PC-9 (cell line): ENCODE data around the gene UGT1A7. TPM values are rescaled to one million over a fixed set of nuclear protein-coding genes. Genes with fewer than 3 reads are reported as not detected.
"Not testable (repeated sequence)": the region's sequence is repeated elsewhere in the genome, so short reads cannot be mapped to it uniquely, and the experiment has no call there.

Experiments
- BruUV-seq: library from RNA; stranded (reverse); fragments of 400-500 nt; replicated peaks from 2 replicates; lab custom pipeline; 2021; lab: Mats Ljungman, UMichigan
- CTCF ChIA-PET: fragments of 300-600 bp; sonication (Branson Sonifier 250); formaldehyde crosslinking; loops from one replicate; lab custom pipeline; 2022; ENCODE audit warnings: antibody characterized with exemption; lab: Charles Lee
- POLR2A ChIA-PET: fragments of 300-600 bp; sonication (Branson Sonifier 250); formaldehyde crosslinking; loops from one replicate; lab custom pipeline; 2022; ENCODE audit warnings: antibody characterized with exemption; ENCODE audit not compliant: unreplicated experiment; lab: Charles Lee
- DNase-seq, 2 experiments: peaks; one replicate each; pipeline versions ENCODE4 v3.0.0 to v3.0.0-alpha.2; 2015 to 2022; ENCODE audit warnings: mixed read lengths in 1 of 2
- H2AFZ ChIP-seq: fragments of 200-600 bp; sonication (generic); 2 replicates; pipeline ENCODE4 v1.8.1; 2017; ENCODE audit warnings: antibody characterized with exemption
- H3F3A ChIP-seq: fragments of 200-600 bp; sonication (generic); 2 replicates; pipeline ENCODE4 v1.8.1; 2017; ENCODE audit warnings: antibody characterized with exemption, mild to moderate bottlenecking, low read depth; ENCODE audit not compliant: insufficient read depth
- H3K27ac ChIP-seq: fragments of 200-600 bp; sonication (generic); 2 replicates; pipeline ENCODE4 v1.6.1; 2016; ENCODE audit warnings: mixed run types
- H3K27me3 ChIP-seq: fragments of 200-600 bp; sonication (generic); 2 replicates; pipeline ENCODE4 v1.6.1; 2016; ENCODE audit warnings: low read depth, mixed run types; ENCODE audit not compliant: insufficient read depth
- H3K36me3 ChIP-seq: fragments of 200-600 bp; sonication (generic); 2 replicates; pipeline ENCODE4 v1.6.1; 2016; ENCODE audit warnings: low read depth, mixed run types
- H3K4me1 ChIP-seq: fragments of 200-600 bp; sonication (generic); replicated peaks from 2 replicates; pipeline ENCODE4 v1.6.1; 2016; ENCODE audit warnings: mixed run types; ENCODE audit not compliant: insufficient read depth
- H3K4me2 ChIP-seq: fragments of 200-600 bp; sonication (generic); 2 replicates; pipeline ENCODE4 v1.6.1; 2017; ENCODE audit warnings: mixed run types
- H3K4me3 ChIP-seq: fragments of 200-600 bp; sonication (generic); 2 replicates; pipeline ENCODE4 v1.6.1; 2016; ENCODE audit warnings: mixed run types
- H3K79me2 ChIP-seq: fragments of 200-600 bp; sonication (generic); 2 replicates; pipeline ENCODE4 v1.6.1; 2017; ENCODE audit warnings: low read depth, mixed run types
- H3K9me2 ChIP-seq: fragments of 200-600 bp; sonication (generic); 2 replicates; pipeline ENCODE4 v1.8.1; 2017; ENCODE audit warnings: mild to moderate bottlenecking; ENCODE audit not compliant: insufficient read depth
- H3K9me3 ChIP-seq: fragments of 200-600 bp; sonication (generic); 2 replicates; pipeline ENCODE4 v1.8.1; 2016; ENCODE audit warnings: low read depth; ENCODE audit not compliant: insufficient read depth
- H4K20me1 ChIP-seq: fragments of 200-600 bp; sonication (generic); 2 replicates; pipeline ENCODE4 v1.8.1; 2017; ENCODE audit not compliant: insufficient read depth
- CTCF ChIP-seq: fragments of 200-600 bp; sonication (generic); conservative IDR thresholded peaks from 2 replicates; pipeline ENCODE4 v1.6.1; 2017; ENCODE audit warnings: mixed run types, antibody characterized with exemption, mild to moderate bottlenecking, moderate library complexity
- EZH2 ChIP-seq: fragments of 200-600 bp; sonication (generic); IDR thresholded peaks from 2 replicates; pipeline ENCODE4 v1.8.0; 2017; ENCODE audit warnings: antibody characterized with exemption, low read depth
- intact Hi-C: fragments of 100-400 bp; cut with micrococcal nuclease; formaldehyde crosslinking; loops from one replicate; pipeline ENCODE4 v1.10.0; 2022; ENCODE audit not compliant: unreplicated experiment
- total RNA-seq: library from RNA; stranded (reverse); gene quantifications from 2 replicates; pipeline ENCODE4 v1.2.3, GENCODE V29; 2021

The UGT1A7 gene
- total RNA-seq, 1 experiment from 2014 or later, result 20.3 TPM

GRCh38 chr2:233639860-233640259 lies 41.8 kb upstream of the UGT1A7 start:
- Histone ChIP-seq H3K4me3 (no peak overlapping the region), H3K27me3 (no peaks in the 10 kb centered on the region)
- intact Hi-C loops, result no loop called here

GRCh38 chr2:233643128-233643527 lies 38.6 kb upstream of the UGT1A7 start:
- Histone ChIP-seq H3K9me3 (peaks cover 34% of the 10 kb centered on the region), H4K20me1 (no peaks in the 10 kb centered on the region), H2AFZ (no peak overlapping the region), H3F3A (peaks cover 9% of the 10 kb centered on the region), H3K27ac (no peak overlapping the region), H3K4me1 (peaks cover 13% of the 10 kb centered on the region; the same call in 1 of the 2 replicates), H3K4me2 (no peak overlapping the region), H3K4me3 (no peak overlapping the region), H3K27me3 (no peaks in the 10 kb centered on the region), H3K9me2 (no peaks in the 10 kb centered on the region), H3K36me3 (no peaks in the 10 kb centered on the region), H3K79me2 (no peaks in the 10 kb centered on the region)
- TF ChIP-seq CTCF (peak; percentile 69), EZH2 (no peak)
- ChIA-PET POLR2A (interaction anchor here (0.7 kb wide), 2 partner anchors 49 to 221 kb away, joined by 3 read pairs; no protein-coding TSS in a partner anchor), CTCF (interaction anchor here (0.5 to 0.6 kb wide), 3 partner anchors 18 to 86 kb away, joined by 3 read pairs; no protein-coding TSS in a partner anchor)
- peak; percentile 45 to 77 for DNase-seq
- BruUV-seq, result no TSS peak
- intact Hi-C loops, result no loop called here

More at GRCh38 chr2:233639860-233640259, 41.8 kb upstream of the UGT1A7 start:
- Histone ChIP-seq H3K79me2 (no peaks in the 10 kb centered on the region), H4K20me1 (no peaks in the 10 kb centered on the region), H3K4me2 (no peak overlapping the region), H3F3A (peaks cover 9% of the 10 kb centered on the region), H2AFZ (no peak overlapping the region), H3K9me2 (no peaks in the 10 kb centered on the region), H3K9me3 (peaks cover 9% of the 10 kb centered on the region), H3K4me1 (peaks cover 13% of the 10 kb centered on the region; the same call in 1 of the 2 replicates), H3K27ac (no peak overlapping the region), H3K36me3 (no peaks in the 10 kb centered on the region)
- CTCF ChIA-PET, result no interaction called here
- BruUV-seq, result no TSS peak
- DNase-seq, result no peak
- POLR2A ChIA-PET, result no interaction called here
- TF ChIP-seq CTCF (no peak), EZH2 (no peak)

GRCh38 chr2:233646033-233646432 lies 35.7 kb upstream of the UGT1A7 start:
- H3K27ac ChIP-seq, CTCF ChIA-PET, BruUV-seq, H2AFZ ChIP-seq, POLR2A ChIA-PET, intact Hi-C loops, DNase-seq, H3K4me3 ChIP-seq, H3K4me2 ChIP-seq, H3K36me3 ChIP-seq, H3K27me3 ChIP-seq, H4K20me1 ChIP-seq, H3K9me2 ChIP-seq, H3K79me2 ChIP-seq: not testable (repeated sequence)
- peaks cover 34% of the 10 kb centered on the region for H3K9me3 ChIP-seq
- H3F3A ChIP-seq, result peaks cover 23% of the 10 kb centered on the region
- H3K4me1 ChIP-seq, result peaks cover 30% of the 10 kb centered on the region

GRCh38 chr2:233650981-233651380 lies 30.7 kb upstream of the UGT1A7 start:
- POLR2A ChIA-PET, result no interaction called here
- no TSS peak for BruUV-seq
- H3K9me3 ChIP-seq, result peaks cover 14% of the 10 kb centered on the region
- H3F3A ChIP-seq, result peaks cover 24% of the 10 kb centered on the region
- H3K79me2 ChIP-seq, result no peaks in the 10 kb centered on the region
- H3K4me2 ChIP-seq, result peak overlapping the region; percentile 58
- peak overlapping the region; percentile 28 for H2AFZ ChIP-seq
- TF ChIP-seq EZH2 (no peak), CTCF (no peak)
- no peaks in the 10 kb centered on the region for H4K20me1 ChIP-seq
- intact Hi-C loops, result no loop called here
- H3K4me3 ChIP-seq, result peak overlapping the region; percentile 7; the same call in 1 of the 2 replicates
- no peaks in the 10 kb centered on the region for H3K27me3 ChIP-seq
- CTCF ChIA-PET, result interaction anchor here (0.6 kb wide), 1 partner anchor 44 kb away, joined by 3 read pairs; no protein-coding TSS in a partner anchor
- H3K4me1 ChIP-seq, result peaks cover 47% of the 10 kb centered on the region
- DNase-seq, result peak; percentile 52 to 89
- H3K9me2 ChIP-seq, result no peaks in the 10 kb centered on the region
- no peaks in the 10 kb centered on the region for H3K36me3 ChIP-seq
- H3K27ac ChIP-seq, result peak overlapping the region; percentile 75
